ENCODE measurements around the gene TNFRSF4.

TNFRSF4 gene

DNA sequence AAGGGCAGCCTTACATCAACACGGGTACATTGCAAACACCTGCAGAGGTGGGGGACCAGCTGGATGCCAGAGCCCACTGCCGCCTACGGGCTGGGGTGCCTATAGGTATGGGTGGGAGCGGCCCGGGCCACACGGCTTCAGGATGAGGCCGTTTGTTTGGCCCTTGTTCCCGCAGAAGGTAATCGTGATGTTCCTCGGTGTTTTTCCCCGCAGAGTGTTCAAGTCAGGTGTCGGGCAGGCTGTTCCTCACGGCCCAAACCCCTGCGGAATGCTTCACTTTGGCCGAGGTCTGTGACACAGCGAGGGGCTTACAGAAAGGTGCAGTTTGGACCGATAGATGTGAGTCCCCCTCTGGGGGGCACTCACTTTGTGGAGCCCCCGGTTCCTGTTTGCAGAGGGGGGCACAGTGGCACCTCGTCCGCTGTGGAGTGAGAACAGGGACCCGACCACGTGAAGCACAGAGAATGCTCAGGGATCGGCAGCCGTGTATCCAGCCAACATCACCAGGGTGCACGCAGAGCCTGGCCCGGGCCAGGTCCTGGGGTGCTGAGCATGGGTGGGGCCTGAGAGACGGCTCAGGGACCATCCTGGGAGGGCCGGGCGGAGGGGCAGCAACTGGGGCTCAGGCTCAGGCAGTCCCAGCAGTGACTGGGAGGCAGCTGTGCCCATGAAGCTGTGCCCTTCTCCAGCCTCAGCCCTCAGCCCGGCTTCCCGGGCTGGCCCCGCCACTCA is 40.7 kb downstream of the TNFRSF4 start:
- in situ Hi-C loops (cut with MboI; ENCODE audit: low sequenced_read_pairs, unreplicated experiment), result no loop called here
- TF ChIP-seq, protein P1, sequence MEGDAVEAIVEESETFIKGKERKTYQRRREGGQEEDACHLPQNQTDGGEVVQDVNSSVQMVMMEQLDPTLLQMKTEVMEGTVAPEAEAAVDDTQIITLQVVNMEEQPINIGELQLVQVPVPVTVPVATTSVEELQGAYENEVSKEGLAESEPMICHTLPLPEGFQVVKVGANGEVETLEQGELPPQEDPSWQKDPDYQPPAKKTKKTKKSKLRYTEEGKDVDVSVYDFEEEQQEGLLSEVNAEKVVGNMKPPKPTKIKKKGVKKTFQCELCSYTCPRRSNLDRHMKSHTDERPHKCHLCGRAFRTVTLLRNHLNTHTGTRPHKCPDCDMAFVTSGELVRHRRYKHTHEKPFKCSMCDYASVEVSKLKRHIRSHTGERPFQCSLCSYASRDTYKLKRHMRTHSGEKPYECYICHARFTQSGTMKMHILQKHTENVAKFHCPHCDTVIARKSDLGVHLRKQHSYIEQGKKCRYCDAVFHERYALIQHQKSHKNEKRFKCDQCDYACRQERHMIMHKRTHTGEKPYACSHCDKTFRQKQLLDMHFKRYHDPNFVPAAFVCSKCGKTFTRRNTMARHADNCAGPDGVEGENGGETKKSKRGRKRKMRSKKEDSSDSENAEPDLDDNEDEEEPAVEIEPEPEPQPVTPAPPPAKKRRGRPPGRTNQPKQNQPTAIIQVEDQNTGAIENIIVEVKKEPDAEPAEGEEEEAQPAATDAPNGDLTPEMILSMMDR (IDR thresholded peaks at IDR 0.05; ENCODE audit: borderline replicate concordance, control extremely low read depth, extremely low read depth, insufficient read depth, missing control alignments), result no peak
- no peak for DNase-seq (ENCODE audit: low spot score)

DNA sequence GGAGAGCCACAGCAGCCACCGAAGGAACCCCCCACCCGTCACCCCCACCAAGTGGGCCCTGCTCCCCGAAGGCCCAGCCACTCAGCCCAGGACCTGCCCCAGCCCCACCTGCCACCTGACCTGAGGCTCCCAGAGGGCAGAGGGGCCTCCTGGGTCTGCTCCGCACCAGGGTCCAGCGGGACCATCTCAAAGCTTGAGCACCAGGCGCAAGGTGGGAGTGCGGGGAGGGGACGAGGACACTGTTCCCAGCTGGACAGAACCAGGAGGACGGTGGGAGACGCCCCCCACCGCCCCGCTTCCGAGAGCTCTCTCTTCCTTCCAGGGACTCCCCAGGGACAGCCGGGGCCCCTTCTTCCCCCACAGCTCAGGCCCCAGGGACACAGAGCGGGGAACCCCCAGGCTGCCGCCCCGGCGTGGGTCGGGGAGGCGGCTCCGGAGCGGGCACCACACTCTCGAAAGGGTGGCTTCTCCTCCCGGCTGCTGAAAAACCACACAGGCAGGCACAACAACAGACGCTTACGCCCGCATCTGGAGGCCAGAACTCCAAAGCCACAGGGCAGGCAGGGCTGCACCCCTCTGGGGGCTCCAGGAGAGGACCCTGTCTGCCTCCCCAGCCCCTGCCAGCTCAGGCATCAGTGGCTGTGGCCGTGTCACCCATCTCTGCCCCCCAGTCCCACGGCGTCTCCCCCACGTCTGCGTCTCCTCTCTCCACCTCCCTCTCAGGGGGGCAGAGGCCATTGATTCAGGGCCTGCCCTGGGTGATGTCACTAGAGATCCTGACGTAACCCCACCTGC is 42.2 kb downstream of the TNFRSF4 start:
- TF ChIP-seq, protein P1 (IDR thresholded peaks at IDR 0.05; ENCODE audit: borderline replicate concordance, control extremely low read depth, extremely low read depth, insufficient read depth, missing control alignments), result no peak
- in situ Hi-C loops (cut with MboI; ENCODE audit: low sequenced_read_pairs, unreplicated experiment), result no loop called here
- no peak for DNase-seq (ENCODE audit: low spot score)

DNA sequence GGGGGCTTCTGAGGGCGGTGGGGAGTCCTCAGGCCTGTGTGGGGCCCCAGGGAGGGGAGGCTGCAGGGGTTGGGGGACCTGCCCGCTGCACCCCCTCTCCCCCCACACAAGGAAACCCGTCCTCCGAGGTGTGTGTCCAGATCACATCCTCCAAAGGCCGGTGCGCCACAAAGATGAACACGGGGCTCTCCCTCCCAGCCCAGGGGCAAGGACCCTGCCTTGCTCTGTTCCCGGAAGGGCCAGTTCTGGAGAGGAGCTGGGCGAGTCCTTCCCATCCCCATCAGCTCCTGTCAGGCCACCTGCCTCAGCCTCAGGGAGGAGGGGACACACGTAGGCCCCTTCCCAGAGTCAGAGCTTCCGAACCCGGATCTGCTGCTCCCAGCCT is 42.8 kb downstream of the TNFRSF4 start:
- in situ Hi-C loops (cut with MboI; ENCODE audit: low sequenced_read_pairs, unreplicated experiment), result no loop called here
- TF ChIP-seq, protein P1 (IDR thresholded peaks at IDR 0.05; ENCODE audit: borderline replicate concordance, control extremely low read depth, extremely low read depth, insufficient read depth, missing control alignments), result no peak
- DNase-seq (ENCODE audit: low spot score), result no peak

DNA sequence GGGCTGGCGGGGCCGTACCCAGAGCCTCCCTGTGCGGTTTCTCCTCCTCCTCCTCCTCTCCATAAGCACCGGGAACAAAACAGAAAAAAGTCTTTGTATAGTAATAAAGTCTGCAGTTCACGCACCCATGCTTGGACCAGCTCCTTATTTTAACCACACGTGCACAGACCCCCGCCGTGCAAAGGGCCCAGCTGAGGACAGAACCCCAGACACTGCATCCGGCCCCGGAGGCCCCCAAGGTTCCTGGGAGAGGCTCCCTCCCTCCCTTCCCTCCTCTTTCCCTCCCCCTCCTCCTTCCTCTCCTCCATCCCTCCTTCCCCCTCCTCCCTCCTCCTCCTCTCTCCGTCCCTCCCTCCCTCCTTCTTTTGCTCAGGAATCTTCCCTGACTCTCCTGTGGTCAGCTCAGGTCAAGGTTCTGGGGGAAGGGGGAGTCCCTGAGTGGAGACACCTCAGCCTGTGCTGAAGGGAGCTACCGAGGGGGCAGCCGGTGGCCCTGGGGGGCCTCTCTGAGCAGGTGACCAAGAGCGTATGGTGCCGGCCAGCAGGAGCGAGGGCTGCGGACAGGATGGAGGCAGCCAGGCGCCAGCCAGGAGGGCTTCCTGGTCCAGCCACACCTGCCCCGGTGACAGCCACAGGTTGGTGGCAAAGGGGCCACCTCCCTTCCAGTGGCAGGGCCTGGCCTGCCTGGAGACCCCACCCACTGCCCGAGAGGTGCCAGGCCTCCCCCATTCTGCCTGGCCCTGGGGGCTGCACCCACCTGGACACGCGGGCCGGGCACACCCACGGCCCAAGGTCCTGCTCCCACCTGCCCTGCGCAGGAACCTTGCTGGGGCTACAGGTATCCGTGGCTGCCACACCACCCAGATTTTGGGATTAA is 43.5 kb downstream of the TNFRSF4 start:
- TF ChIP-seq, protein P1 (IDR thresholded peaks at IDR 0.05; ENCODE audit: borderline replicate concordance, control extremely low read depth, extremely low read depth, insufficient read depth, missing control alignments), result no peak
- no peak for DNase-seq (ENCODE audit: low spot score)
- in situ Hi-C loops (cut with MboI; ENCODE audit: low sequenced_read_pairs, unreplicated experiment), result no loop called here

DNA sequence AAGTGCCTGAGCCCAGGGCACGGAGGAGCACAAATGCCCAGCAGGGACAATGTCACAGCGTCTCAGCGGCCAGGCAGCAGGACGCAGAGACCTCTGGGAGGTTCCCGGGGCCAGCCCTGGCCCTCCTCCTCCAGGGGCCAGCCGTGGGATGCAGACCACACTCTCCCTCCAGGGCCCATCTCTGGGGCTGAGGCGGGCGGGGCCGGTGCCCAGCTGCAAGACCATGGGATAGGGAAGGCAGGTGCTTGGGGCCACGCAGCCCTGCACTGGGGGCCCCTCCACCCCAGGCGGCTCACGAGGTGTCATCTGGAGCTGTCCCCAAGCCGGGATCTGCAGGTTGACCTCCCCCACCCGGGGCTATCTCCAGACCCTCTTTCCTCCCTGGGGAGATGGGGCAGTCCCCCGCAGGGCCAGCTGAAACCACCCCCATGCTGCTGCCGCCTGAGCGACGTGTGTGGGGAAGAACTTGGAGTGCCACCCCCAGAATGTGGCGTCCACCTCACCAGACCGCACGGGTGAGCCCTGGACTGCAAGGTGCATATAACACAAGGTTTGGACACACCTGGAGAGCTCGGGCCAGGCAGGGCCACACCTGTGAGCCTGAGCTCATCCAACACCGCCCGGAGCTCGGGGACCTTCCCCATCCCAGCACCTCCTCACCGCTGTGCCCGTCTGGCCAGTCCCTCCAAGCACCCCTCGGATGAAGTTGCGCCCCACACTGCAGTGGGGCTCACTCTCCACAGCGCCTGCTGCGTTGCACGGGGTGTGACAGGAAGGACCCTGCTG is 44.3 kb downstream of the TNFRSF4 start:
- in situ Hi-C loops (cut with MboI; ENCODE audit: low sequenced_read_pairs, unreplicated experiment), result no loop called here
- DNase-seq (ENCODE audit: low spot score), result no peak
- TF ChIP-seq, protein P1 (IDR thresholded peaks at IDR 0.05; ENCODE audit: borderline replicate concordance, control extremely low read depth, extremely low read depth, insufficient read depth, missing control alignments), result no peak

All from GM13976 (cell line).